SK-N-SH treated with all-trans-retinoic acid at 6 μM for 48 hours (cell line): ENCODE measurements around the gene IL1RN.
"Not testable (repeated sequence)": the region's sequence is repeated elsewhere in the genome, so short reads cannot be mapped to it uniquely, and the experiment has no call there.

Experiments
- ARNTL ChIP-seq: fragments of 450-650 bp; formaldehyde crosslinking; IDR thresholded peaks from 2 replicates; pipeline ENCODE4 v1.5.0; 2020; ENCODE audit warnings: low read depth, mild to moderate bottlenecking, moderate library complexity, borderline replicate concordance
- BACH2 ChIP-seq: fragments of 250-450 bp; sonication (Bioruptor Pico); IDR thresholded peaks from 2 replicates; pipeline ENCODE4 v1.9.0; 2021; ENCODE audit warnings: mild to moderate bottlenecking, borderline replicate concordance
- GLIS3 ChIP-seq: fragments of 250-450 bp; sonication (Bioruptor Pico); IDR thresholded peaks from 2 replicates; pipeline ENCODE4 v1.5.0; 2020; ENCODE audit warnings: mild to moderate bottlenecking, moderate library complexity
- PPARA ChIP-seq: fragments of 250-450 bp; sonication (Bioruptor Pico); IDR thresholded peaks from 2 replicates; pipeline ENCODE4 v1.5.0; 2020; ENCODE audit warnings: mild to moderate bottlenecking, borderline replicate concordance
- TCF4 ChIP-seq: fragments of 250-450 bp; sonication (Bioruptor Pico); IDR thresholded peaks from 2 replicates; pipeline ENCODE4 v1.8.0; 2021; ENCODE audit warnings: mild to moderate bottlenecking, moderate library complexity, borderline replicate concordance
- TOX ChIP-seq: fragments of 250-450 bp; sonication (Bioruptor Pico); IDR thresholded peaks from 2 replicates; pipeline ENCODE4 v1.8.0; 2021; ENCODE audit warnings: mild to moderate bottlenecking, moderate library complexity, borderline replicate concordance
- ZC3H10 ChIP-seq: fragments of 250-450 bp; sonication (Bioruptor Pico); IDR thresholded peaks from 2 replicates; pipeline ENCODE4 v1.5.1; 2021; ENCODE audit warnings: mild to moderate bottlenecking, moderate library complexity
- ZFP30 ChIP-seq: fragments of 450-650 bp; formaldehyde crosslinking; IDR thresholded peaks from 2 replicates; pipeline ENCODE4 v1.5.0; 2022; ENCODE audit warnings: mild to moderate bottlenecking, moderate library complexity
- ZNF565 ChIP-seq: fragments of 450-650 bp; formaldehyde crosslinking; conservative IDR thresholded peaks from 2 replicates; pipeline ENCODE4 v1.5.0; 2020; ENCODE audit warnings: low read depth, mild to moderate bottlenecking, moderate library complexity
- ZNF8 ChIP-seq: fragments of 450-650 bp; formaldehyde crosslinking; IDR thresholded peaks from 2 replicates; pipeline ENCODE4 v1.5.0; 2020; ENCODE audit warnings: mild to moderate bottlenecking, moderate library complexity
- TF ChIP-seq, protein P1 (sequence below): fragments of 250-450 bp; sonication (Bioruptor Pico); IDR thresholded peaks from 2 replicates; pipeline ENCODE4 v1.8.0; 2020; ENCODE audit warnings: mild to moderate bottlenecking, moderate library complexity, borderline replicate concordance
- TF ChIP-seq, protein P2 (sequence below): fragments of 250-450 bp; sonication (Bioruptor Pico); IDR thresholded peaks from 2 replicates; pipeline ENCODE4 v1.5.1; 2020; ENCODE audit warnings: low read depth, mild to moderate bottlenecking, moderate library complexity

GRCh38 chr2:113096842-113097618, 30.4 kb upstream of the IL1RN start:
- TF ChIP-seq GLIS3 (CRISPR knock-in tag); TCF4 (CRISPR knock-in tag); ZC3H10 (CRISPR knock-in tag); PPARA (CRISPR knock-in tag); ZNF8 (CRISPR knock-in tag); ZFP30 (CRISPR knock-in tag); TOX (CRISPR knock-in tag); ZNF565 (CRISPR knock-in tag); BACH2 (CRISPR knock-in tag); ARNTL: not testable (repeated sequence)
- TF ChIP-seq, protein P1, sequence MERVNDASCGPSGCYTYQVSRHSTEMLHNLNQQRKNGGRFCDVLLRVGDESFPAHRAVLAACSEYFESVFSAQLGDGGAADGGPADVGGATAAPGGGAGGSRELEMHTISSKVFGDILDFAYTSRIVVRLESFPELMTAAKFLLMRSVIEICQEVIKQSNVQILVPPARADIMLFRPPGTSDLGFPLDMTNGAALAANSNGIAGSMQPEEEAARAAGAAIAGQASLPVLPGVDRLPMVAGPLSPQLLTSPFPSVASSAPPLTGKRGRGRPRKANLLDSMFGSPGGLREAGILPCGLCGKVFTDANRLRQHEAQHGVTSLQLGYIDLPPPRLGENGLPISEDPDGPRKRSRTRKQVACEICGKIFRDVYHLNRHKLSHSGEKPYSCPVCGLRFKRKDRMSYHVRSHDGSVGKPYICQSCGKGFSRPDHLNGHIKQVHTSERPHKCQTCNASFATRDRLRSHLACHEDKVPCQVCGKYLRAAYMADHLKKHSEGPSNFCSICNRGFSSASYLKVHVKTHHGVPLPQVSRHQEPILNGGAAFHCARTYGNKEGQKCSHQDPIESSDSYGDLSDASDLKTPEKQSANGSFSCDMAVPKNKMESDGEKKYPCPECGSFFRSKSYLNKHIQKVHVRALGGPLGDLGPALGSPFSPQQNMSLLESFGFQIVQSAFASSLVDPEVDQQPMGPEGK (CRISPR knock-in tag), result not testable (repeated sequence)
- TF ChIP-seq, protein P2, sequence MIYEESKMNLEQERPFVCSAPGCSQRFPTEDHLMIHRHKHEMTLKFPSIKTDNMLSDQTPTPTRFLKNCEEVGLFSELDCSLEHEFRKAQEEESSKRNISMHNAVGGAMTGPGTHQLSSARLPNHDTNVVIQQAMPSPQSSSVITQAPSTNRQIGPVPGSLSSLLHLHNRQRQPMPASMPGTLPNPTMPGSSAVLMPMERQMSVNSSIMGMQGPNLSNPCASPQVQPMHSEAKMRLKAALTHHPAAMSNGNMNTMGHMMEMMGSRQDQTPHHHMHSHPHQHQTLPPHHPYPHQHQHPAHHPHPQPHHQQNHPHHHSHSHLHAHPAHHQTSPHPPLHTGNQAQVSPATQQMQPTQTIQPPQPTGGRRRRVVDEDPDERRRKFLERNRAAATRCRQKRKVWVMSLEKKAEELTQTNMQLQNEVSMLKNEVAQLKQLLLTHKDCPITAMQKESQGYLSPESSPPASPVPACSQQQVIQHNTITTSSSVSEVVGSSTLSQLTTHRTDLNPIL (CRISPR knock-in tag), result not testable (repeated sequence)
